ENCODE results near the gene TAF4B.
A peak's percentile ranks its signal among the peaks of the same experiment; 100 is the strongest.
"Not testable (repeated sequence)": the region's sequence is repeated elsewhere in the genome, so short reads cannot be mapped to it uniquely, and the experiment has no call there.

Gene TAF4B

GRCh38 chr18:26432651-26433424 lies 206.6 kb downstream of the TAF4B start:
- DNase-seq = no peak

GRCh38 chr18:26434887-26435286 lies 208.6 kb downstream of the TAF4B start:
- no peak for DNase-seq

- no peak for DNase-seq
Measured at GRCh38 chr18:26435415-26436095, 209.3 kb downstream of the TAF4B start.

GRCh38 chr18:26436176-26437051 lies 210.2 kb downstream of the TAF4B start:
- no peak for DNase-seq

- not testable (repeated sequence) for DNase-seq
Measured at GRCh38 chr18:26437634-26438033, 211.4 kb downstream of the TAF4B start.

GRCh38 chr18:26438980-26439379 lies 212.7 kb downstream of the TAF4B start:
- peak in 1 of 2 donors; percentile 17 for DNase-seq

- DNase-seq = no peak
Measured at GRCh38 chr18:26439537-26439936, 213.3 kb downstream of the TAF4B start.

- no peak for DNase-seq
Measured at GRCh38 chr18:26440644-26441043, 214.4 kb downstream of the TAF4B start.
